ENCODE results near the gene CEACAM1. TPM values are rescaled to one million over a fixed set of nuclear protein-coding genes. Genes with fewer than 3 reads are reported as not detected.

Gene CEACAM1
- total RNA-seq, 1 experiment from 2014 or later, result 2.4 TPM

- in situ Hi-C loops (cut with HindIII; ENCODE audit: low pct_unique_long_range_greater_than_20kb, low sequenced_read_pairs), result no loop called here
- ChIA-PET CTCF (no interaction called here), POLR2A (no interaction called here)
- DNase-seq (ENCODE audit: low read depth, low spot score) (no peak), ATAC-seq (no peak)
- Histone ChIP-seq H3K36me3 (ENCODE audit: control insufficient read depth, insufficient read depth, low read length) (no peaks in the 10 kb centered on the region), H3K27me3 (ENCODE audit: control insufficient read depth, insufficient read depth, low read length) (no peaks in the 10 kb centered on the region), H3K4me1 (ENCODE audit: control insufficient read depth, insufficient read depth, low read length) (no peaks in the 10 kb centered on the region; the same call in 1 of the 2 replicates), H3K9me3 (ENCODE audit: control insufficient read depth, insufficient read depth, low read depth, low read length) (no peaks in the 10 kb centered on the region), H3K27ac (ENCODE audit: low read length) (no peak overlapping the region), H3K4me3 (ENCODE audit: low read depth in 2 of 2, low read length in 2 of 2) (no peak overlapping the region)
- TF ChIP-seq REST (IDR thresholded peaks at IDR 0.05; ENCODE audit: insufficient read depth in 1 of 2, low read depth in 2 of 2, low read length in 1 of 2) (no peak), CTCF (IDR thresholded peaks at IDR 0.05) (no peak), SIN3A (IDR thresholded peaks at IDR 0.05; ENCODE audit: borderline replicate concordance, insufficient read depth, low read depth, low read length) (no peak), POLR2AphosphoS5 (IDR thresholded peaks at IDR 0.05; ENCODE audit: low read depth, low read length) (no peak), TCF7L2 (IDR thresholded peaks at IDR 0.05; ENCODE audit: low read depth, low read length) (no peak)
- intact Hi-C loops (cut with micrococcal nuclease; ENCODE audit: unreplicated experiment), result no loop called here
- BruUV-seq (replicated peaks), result no TSS peak
Observed at GRCh38 chr19:42479736-42480135, 48.5 kb downstream of the CEACAM1 start.

- in situ Hi-C loops (cut with HindIII; ENCODE audit: low pct_unique_long_range_greater_than_20kb, low sequenced_read_pairs), result no loop called here
- CTCF ChIA-PET, result no interaction called here
- BruUV-seq (replicated peaks), result no TSS peak
- TF ChIP-seq REST (IDR thresholded peaks at IDR 0.05; ENCODE audit: insufficient read depth in 1 of 2, low read depth in 2 of 2, low read length in 1 of 2) (no peak), SIN3A (IDR thresholded peaks at IDR 0.05; ENCODE audit: borderline replicate concordance, insufficient read depth, low read depth, low read length) (no peak), CTCF (IDR thresholded peaks at IDR 0.05) (no peak), TCF7L2 (IDR thresholded peaks at IDR 0.05; ENCODE audit: low read depth, low read length) (no peak), POLR2AphosphoS5 (IDR thresholded peaks at IDR 0.05; ENCODE audit: low read depth, low read length) (no peak)
- DNase-seq (ENCODE audit: low read depth, low spot score), result no peak
- Histone ChIP-seq H3K4me3 (ENCODE audit: low read depth in 2 of 2, low read length in 2 of 2) (no peak overlapping the region), H3K27ac (ENCODE audit: low read length) (no peak overlapping the region), H3K27me3 (ENCODE audit: control insufficient read depth, insufficient read depth, low read length) (no peaks in the 10 kb centered on the region), H3K9me3 (ENCODE audit: control insufficient read depth, insufficient read depth, low read depth, low read length) (no peaks in the 10 kb centered on the region), H3K4me1 (ENCODE audit: control insufficient read depth, insufficient read depth, low read length) (no peaks in the 10 kb centered on the region; the same call in 1 of the 2 replicates), H3K36me3 (ENCODE audit: control insufficient read depth, insufficient read depth, low read length) (no peaks in the 10 kb centered on the region)
- intact Hi-C loops (cut with micrococcal nuclease; ENCODE audit: unreplicated experiment), result no loop called here
- no peak for ATAC-seq
- POLR2A ChIA-PET, result no interaction called here
Observed at GRCh38 chr19:42478765-42479311, 49.4 kb downstream of the CEACAM1 start.
